NCI-H345 treated with DMSO at 0.1 percent for 48 hours (cell line): Measurements from ENCODE around the gene CENPS.
"Not testable (repeated sequence)": the region's sequence is repeated elsewhere in the genome, so short reads cannot be mapped to it uniquely, and the experiment has no call there.

ENCODE experiments used
- DNase-seq: peaks from one replicate; lab custom pipeline; 2025; ENCODE audit not compliant: unreplicated experiment; lab: John Stamatoyannopoulos, UW

CENPS gene

DNA sequence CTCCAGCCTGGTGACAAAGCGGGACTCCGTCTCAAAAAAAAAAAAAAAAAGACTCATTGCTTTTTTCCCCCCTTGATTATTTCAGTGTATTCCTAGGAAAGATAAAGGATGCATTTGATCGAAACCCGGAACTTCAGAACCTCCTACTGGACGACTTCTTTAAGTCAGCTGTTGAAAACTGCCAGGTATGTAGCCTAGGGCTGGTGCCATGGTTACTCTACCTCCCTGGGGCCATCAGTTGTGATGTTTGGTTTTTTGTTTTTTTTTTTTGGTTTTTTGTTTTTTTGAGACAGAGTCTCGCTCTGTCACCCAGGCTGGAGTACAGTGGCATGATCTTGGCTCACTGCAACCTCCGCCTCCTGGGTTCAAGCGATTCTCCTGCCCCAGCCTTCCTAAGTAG lies 11.5 kb upstream of the CENPS start:
- not testable (repeated sequence) for DNase-seq

GRCh38 chr1:10419351-10419750 lies 10.9 kb upstream of the CENPS start:
- DNase-seq: no peak

DNA sequence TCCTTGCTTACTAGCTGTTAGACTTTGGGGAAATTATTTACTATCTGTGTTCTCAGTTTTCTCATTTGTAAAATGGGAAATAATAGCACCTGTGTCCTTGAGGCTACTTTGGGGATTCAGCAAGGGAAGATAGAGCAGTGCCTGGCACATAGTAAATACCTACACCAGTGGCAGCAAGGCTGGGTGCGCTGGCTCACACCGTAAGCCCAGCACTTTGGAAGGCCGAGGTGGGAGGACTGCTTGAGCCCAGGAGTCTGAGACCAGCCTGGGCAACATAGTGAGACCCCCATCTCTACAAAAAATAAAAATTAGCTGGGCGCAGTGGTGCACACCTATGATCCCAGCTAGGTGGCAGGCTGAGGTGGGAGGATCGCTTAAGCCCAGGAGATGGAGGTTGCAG lies 8.6 kb upstream of the CENPS start:
- DNase-seq: no peak

GRCh38 chr1:10424034-10424433 lies 6.2 kb upstream of the CENPS start:
- DNase-seq: no peak

- DNase-seq: no peak
Measured at GRCh38 chr1:10424651-10425050, 5.6 kb upstream of the CENPS start.

GRCh38 chr1:10425826-10426534 lies 4.3 kb upstream of the CENPS start:
- DNase-seq: not testable (repeated sequence)

DNA sequence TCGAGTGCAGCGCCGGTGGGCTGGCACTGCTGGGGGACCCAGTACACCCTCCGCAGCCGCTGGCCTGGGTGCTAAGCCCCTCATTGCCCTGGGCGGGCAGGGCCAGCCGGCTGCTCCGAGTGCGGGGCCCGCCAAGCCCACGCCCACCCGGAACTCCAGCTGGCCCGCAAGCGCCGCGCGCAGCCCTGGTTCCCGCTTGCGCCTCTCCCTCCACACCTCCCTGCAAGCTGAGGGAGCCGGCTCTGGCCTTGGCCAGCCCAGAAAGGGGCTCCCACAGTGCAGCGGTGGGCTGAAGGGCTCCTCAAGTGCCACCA lies 3.7 kb upstream of the CENPS start:
- DNase-seq: not testable (repeated sequence)

DNA sequence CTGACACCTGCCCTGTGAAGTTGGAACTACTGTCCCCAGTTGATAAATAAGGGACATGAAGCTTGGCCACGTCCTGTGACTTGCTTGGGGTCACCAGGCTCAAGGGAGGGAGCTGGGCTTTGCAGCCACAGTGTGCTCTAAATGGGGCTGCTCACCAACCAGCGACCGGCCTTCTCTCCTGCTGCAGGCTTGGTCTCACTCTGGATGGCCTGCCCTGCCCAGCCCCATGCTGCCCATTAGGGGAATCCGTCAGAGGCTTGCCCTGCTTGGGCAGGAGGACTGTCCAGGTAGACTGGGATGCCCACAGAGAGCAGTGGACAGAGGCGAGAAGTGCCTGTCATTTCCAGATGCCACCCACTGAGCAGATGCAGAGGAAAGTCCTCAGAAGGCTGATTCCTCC lies 1.2 kb upstream of the CENPS start:
- DNase-seq: no peak

DNA sequence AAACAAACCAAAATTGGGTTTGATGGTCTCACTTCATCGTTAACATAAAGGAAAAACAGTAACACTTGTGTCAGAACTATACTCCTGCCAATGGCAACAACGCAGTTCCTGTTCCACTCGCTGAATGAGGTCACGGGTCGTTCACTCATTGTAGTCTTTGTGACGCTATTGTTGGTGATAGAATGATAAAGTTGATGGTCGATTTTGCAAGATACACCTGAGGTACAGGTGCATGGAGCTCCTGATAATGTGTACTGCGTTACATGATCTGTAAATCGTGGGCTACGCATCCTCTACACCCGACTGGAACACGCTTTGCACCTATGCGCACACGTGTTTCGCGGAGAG lies 391 bp upstream of the CENPS start:
- no peak for DNase-seq

DNA sequence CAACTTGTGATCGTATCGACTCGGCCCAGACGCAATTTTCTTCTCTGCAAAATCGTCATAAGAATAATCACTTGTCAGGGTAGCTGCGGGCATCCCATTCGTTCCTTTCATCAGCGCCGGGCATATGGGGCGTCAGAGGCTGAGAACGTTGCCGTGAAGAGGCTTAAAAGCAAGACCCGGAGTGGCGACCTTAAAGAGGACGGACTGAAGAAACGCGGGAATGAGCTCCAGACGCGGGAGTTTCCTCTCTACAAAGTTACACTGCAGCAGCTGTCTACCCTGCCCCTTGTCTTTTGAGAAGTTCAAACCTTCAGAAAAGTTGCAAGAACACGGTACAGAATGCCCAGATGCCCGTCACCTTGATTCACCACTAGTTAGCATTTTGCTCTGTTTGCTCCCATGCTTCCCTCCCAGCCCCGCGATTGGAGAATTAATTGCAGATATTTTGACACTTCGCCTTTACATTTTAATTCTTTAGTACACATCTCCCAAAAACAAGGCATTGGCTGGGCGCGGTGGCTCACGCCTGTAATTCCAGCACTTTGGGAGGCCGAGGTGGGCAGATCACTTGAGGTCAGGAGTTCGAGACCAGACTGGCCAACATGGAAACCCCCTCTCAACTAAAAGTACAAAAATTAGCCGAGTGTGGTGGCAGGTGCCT lies 967 bp downstream of the CENPS start:
- DNase-seq: peak; percentile 1

DNA sequence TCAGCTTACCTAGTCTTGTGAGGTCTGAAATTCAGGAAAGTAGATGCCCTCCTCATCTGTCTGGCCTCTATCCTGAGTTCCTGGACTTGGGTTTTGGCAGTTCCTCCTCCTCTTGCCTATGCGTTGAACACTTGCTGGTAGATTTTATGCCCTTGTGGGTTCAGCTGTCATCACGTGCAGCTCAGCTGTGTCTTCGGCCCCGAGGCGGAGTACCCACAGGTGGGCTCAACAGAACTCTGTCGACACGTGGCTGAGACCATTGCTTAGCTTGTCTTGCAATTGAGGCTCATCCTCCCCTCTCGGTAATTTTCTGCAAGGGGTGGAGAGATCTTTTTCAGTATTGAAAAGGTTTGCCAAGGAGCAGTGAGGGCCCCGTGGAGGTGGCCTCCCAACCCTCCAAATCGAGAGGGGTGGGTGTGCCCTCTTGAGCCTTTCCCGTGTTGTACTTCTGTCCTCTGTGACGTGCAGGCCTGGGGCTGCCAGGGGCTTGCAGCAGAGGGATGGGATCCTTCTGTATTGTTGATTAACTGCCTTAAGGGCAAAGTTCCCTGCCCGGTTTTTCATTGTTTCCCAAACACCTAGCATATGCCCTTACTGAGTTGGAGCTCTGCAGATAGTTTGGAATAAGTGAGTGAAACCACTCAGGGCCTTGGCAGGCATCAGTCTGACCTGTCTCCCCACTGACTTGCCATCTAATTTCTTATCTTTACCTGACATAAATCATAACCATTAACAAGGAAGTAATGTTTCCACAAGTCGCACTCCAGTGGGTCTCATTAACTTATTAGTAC lies 2.9 kb downstream of the CENPS start:
- DNase-seq: no peak

GRCh38 chr1:10433790-10434189 lies 3.6 kb downstream of the CENPS start:
- DNase-seq: no peak

- DNase-seq: no peak
Measured at GRCh38 chr1:10434590-10434989, 4.4 kb downstream of the CENPS start.

DNA sequence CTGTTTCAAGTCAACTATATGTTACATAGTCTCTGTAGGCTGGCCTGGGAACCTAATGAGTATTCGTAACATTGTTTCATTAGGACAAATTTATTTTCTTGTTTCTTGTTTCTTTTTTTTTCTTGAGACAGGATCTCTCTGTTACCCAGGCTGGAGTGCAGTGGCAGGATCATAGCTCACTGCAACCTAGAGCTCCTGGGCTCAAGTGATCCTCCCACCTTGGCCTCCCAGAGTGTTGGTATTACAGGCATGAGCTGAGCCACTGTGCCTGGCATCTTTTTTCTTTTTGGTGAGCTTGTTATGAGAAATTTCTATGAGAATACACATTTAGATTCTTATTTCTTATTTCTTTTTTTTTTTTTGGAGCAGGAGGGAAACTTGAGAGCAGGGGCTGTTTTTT lies 6.8 kb downstream of the CENPS start:
- DNase-seq: no peak

DNA sequence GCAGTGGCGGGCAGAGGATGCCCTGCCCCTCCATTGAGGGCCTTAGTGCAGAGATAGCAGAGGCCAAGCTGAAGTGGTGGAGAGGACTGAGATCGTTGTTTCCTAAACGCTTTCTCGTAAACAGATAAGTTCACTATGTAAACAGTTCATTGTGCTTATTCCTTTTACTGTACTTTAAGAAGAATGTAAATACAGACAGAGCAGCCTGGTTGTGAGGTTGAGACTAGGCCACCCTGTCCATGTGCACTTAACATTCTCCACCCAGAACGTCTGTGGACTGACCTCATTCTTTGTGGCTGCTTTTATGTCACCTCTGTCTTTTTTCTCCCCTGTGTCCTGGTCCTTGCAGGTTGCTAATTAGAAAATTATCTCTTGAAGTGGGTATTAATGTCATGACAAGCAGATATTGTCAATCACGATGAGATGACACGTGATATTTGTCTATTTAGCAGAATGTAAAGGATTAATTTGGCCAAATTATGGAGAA lies 8.5 kb downstream of the CENPS start:
- no peak for DNase-seq

- no peak for DNase-seq
Measured at GRCh38 chr1:10440305-10440704, 10.1 kb downstream of the CENPS start.

DNA sequence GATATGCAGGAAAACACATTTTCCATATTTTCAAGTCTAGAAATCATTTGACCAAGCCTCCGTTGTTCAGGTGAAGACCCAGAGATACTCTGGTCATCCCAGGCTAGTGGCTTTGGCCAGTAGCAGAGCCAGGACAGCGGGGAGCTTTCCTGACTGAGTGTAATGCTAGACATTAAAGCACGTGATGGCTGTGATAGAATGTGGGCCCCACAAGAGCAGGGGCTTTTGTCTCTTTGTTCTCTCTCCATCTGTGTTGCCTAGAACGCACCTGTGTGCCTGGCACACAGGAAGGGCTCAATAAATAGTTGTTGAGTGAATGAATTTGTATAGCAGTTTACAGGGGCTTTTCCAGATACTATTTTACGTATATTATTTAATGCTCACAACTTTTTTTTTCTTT lies 10.6 kb downstream of the CENPS start:
- no peak for DNase-seq

GRCh38 chr1:10444248-10444647 lies 14.0 kb downstream of the CENPS start:
- no peak for DNase-seq

DNA sequence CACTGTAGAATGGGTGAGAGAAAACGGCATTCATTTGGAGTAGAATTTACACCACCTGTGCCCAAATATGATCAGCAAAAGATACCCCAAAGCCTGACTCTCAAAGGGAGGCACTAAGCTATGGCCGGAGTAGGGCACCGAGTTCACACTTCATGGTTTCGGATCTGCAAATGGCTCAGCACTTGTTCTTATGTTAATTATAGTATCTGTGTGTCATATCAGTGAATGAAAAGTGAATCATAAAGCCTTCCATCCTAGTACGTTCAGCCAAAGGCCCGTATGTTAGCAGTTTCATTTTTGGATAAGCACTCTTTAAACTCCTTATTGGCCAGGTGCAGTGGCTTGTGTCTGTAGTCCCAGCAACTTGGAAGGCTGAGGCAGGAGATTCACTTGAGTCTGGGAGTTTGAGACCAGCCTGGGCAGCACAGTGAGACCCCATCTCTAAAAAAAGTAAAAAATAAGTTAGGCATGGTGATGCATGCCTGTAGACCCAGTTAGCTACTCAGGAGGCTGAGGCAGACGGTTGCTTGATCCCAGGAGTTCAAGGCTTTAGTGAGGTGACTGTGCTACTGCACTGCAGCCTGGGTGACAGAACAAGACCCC lies 14.7 kb downstream of the CENPS start:
- no peak for DNase-seq

DNA sequence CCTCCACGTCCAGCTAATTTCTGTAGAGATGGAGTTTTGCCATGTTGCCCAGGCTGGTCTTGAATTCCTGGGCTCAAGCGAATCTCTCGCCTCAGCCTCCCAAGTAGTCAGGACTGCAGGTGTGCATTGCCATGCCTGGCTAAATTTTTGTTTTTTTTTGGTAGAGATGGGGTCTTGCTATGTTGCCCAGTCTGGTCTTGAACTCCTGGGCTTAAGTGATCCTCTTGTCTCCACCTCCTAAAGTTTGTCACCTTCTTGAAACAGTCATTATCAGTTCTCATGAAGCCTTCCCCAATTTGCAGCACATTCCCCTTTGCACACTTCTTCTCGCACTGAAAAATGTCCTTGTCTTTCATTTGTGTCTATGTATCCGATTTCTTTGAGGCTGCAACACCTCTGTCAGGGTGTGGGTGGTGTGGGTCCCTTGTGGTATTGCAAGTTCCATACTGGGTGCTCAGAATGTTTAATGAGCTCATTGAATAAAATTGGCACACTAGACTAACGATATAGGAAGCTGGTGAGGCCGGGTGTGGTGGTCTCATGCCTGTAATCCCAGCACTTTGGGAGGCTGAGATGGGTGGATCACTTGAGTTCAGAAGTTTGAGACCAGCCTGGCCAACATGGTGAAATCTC lies 16.7 kb downstream of the CENPS start:
- DNase-seq: no peak

DNA sequence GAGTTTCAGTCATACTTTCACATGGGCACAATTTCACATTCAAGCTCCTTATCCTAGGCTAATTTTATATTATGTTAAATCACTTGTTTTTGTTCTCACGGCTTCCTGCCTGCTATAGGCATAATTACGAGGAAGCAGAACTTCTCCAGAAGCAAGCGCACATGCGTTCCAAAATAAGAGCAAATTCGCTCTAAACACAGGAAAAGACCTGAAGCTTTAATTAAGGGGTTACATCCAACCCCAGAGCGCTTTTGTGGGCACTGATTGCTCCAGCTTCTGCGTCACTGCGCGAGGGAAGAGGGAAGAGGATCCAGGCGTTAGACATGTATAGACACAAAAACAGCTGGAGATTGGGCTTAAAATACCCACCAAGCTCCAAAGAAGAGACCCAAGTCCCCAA lies 19.5 kb downstream of the CENPS start, which contains the start of gene CORT:
TSS of gene CORT (plus strand) at position 281 of the 400 bp plus-strand sequence. CDS start 193 bp downstream, outside the sequence.
- DNase-seq: no peak
